ENCODE results near the gene TYW1. TPM values are rescaled to one million over a fixed set of nuclear protein-coding genes. Genes with fewer than 3 reads are reported as not detected.
"Not testable (repeated sequence)": the region's sequence is repeated elsewhere in the genome, so short reads cannot be mapped to it uniquely, and the experiment has no call there.

TYW1 gene
- total RNA-seq, 4 donors from 2014 or later = 10.7 to 14.2 (median 13.0) TPM

DNA sequence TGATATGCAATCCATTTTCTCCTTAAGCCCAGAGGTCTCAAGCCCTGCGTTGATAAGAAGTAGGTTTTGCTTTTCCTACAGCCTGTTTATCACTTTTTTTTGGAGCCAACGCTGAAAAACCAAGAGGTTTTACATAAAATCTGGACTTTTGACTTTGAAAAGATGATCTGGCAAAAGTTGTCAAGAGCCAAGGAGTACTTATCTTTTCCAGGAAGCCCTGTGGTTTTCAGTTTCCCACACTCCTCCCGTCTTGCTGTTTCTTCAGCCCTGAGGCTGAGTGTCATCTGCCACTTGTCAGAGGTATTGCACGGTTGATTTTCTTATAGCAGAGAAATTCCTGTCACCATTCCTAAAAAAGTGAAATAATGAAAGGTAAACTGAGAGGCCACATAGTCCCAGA lies 108.7 kb downstream of the TYW1 start:
- Histone ChIP-seq H3K27ac (replicated peaks in 1 of 4) (no peak overlapping the region), H3K27me3 (no peaks in the 10 kb centered on the region), H3K36me3 (peaks cover 0 to 25% (median 3%) of the 10 kb centered on the region in 4 donors), H3K4me1 (no peaks in the 10 kb centered on the region), H3K9me3 (no peaks in the 10 kb centered on the region), H3K4me3 (no peak overlapping the region)
- no peak for DNase-seq (ENCODE audit: extremely low spot score)
- no peak for TF ChIP-seq EP300 (IDR thresholded peaks at IDR 0.05)
- TF ChIP-seq POLR2A (IDR thresholded peaks at IDR 0.05; ENCODE audit: low read depth) = no peak
- TF ChIP-seq, protein P1, sequence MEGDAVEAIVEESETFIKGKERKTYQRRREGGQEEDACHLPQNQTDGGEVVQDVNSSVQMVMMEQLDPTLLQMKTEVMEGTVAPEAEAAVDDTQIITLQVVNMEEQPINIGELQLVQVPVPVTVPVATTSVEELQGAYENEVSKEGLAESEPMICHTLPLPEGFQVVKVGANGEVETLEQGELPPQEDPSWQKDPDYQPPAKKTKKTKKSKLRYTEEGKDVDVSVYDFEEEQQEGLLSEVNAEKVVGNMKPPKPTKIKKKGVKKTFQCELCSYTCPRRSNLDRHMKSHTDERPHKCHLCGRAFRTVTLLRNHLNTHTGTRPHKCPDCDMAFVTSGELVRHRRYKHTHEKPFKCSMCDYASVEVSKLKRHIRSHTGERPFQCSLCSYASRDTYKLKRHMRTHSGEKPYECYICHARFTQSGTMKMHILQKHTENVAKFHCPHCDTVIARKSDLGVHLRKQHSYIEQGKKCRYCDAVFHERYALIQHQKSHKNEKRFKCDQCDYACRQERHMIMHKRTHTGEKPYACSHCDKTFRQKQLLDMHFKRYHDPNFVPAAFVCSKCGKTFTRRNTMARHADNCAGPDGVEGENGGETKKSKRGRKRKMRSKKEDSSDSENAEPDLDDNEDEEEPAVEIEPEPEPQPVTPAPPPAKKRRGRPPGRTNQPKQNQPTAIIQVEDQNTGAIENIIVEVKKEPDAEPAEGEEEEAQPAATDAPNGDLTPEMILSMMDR (IDR thresholded peaks at IDR 0.05) = no peak
- TF ChIP-seq POLR2AphosphoS5 (IDR thresholded peaks at IDR 0.05) = no peak
- WGBS = 76% methylated on average over 4 of the region's 4 CpGs
- intact Hi-C loops (cut with DNase I) = no loop called here

DNA sequence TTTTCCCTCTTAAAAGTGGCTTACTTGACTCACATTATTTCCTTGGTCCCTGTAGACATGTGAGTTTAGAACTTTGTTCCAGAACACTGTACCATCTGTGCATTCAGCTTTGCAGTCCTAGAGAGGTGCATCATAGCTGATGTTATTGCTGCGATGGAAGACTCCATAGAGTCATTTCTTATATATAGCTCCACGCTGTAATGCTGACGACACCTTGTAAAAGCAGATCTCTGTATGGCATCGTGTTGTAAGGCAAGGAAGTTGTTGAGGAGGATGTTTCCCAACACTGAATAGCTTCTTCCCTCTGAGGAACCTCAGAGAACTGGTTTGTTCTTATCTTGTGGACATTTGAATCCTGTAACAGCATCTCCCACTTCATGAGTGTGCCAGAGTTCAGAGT lies 109.6 kb downstream of the TYW1 start:
- H3K9me3 ChIP-seq; H3K27ac ChIP-seq (replicated peaks in 1 of 4); H3K4me1 ChIP-seq; H3K4me3 ChIP-seq; intact Hi-C loops (cut with DNase I); DNase-seq (ENCODE audit: extremely low spot score); H3K27me3 ChIP-seq: not testable (repeated sequence)
- H3K36me3 ChIP-seq = peaks cover 0 to 18% (median 3%) of the 10 kb centered on the region in 4 donors
- 75% methylated on average over 3 of the region's 4 CpGs for WGBS

- H3K4me1 ChIP-seq; H3K36me3 ChIP-seq; H3K27me3 ChIP-seq; H3K9me3 ChIP-seq; intact Hi-C loops (cut with DNase I); H3K27ac ChIP-seq (replicated peaks in 1 of 4); DNase-seq (ENCODE audit: extremely low spot score); H3K4me3 ChIP-seq: not testable (repeated sequence)
- 97% methylated on average over 2 of the region's 2 CpGs for WGBS
These were observed 114.7 kb downstream of the TYW1 start for GRCh38 chr7:67111342-67111741.

GRCh38 chr7:67114483-67115246 lies 118.0 kb downstream of the TYW1 start:
- H3K27ac ChIP-seq (replicated peaks in 1 of 4); DNase-seq (ENCODE audit: extremely low spot score); H3K27me3 ChIP-seq; H3K9me3 ChIP-seq; H3K4me1 ChIP-seq; intact Hi-C loops (cut with DNase I); H3K4me3 ChIP-seq: not testable (repeated sequence)
- peaks cover 4 to 16% (median 11%) of the 10 kb centered on the region in 4 donors for H3K36me3 ChIP-seq

DNA sequence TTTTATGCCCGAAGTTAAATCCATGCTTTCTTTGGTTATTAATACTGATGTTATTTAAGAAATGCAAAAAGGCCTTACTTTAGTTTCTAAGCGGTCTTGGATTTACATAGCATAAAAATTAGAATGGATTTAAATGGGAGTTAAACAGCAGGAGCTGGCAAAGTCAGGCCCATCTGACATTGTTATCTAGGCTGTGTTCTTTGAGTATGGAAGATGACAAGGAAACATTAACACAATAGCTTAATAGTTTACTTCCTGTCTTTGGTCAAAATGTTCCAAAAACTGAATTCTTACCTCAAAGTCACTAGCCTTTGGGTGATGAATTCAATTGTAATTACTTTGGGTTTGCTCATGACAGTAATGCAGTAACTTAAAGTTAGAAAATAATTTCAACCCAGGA lies 123.9 kb downstream of the TYW1 start:
- not testable (repeated sequence) for DNase-seq (ENCODE audit: extremely low spot score)

DNA sequence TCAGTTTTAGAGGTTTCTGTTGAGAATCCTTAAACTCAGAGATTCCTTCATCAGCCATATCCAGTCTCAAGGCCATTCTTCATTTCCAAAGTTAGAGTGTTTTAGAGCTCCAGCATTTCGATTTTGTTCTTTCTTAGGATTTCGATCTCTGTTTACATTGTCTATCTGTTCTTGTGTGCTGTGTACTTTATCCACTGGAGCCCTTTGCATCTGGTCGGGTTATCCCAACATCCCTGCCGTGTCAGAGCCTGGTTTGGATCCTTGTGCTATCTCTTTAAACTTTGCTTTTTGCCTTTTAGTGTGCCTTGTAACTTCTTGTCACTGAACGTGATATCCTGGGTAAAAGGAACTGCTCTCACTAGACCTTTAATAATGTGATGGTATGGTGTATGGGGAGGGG lies 131.6 kb downstream of the TYW1 start:
- H3K9me3 ChIP-seq; H3K36me3 ChIP-seq; H3K27me3 ChIP-seq; intact Hi-C loops (cut with DNase I); DNase-seq (ENCODE audit: extremely low spot score); H3K27ac ChIP-seq (replicated peaks in 1 of 4); H3K4me3 ChIP-seq: not testable (repeated sequence)
- H3K4me1 ChIP-seq = peaks cover 7 to 11% (median 10%) of the 10 kb centered on the region in 4 donors
- WGBS = 89% methylated on average over 5 of the region's 5 CpGs

More for the DNA sequence above, 123.9 kb downstream of the TYW1 start:
- H3K36me3 ChIP-seq = peaks cover 4 to 20% (median 10%) of the 10 kb centered on the region in 4 donors
- H3K4me1 ChIP-seq; H3K9me3 ChIP-seq; H3K27ac ChIP-seq (replicated peaks in 1 of 4); intact Hi-C loops (cut with DNase I); H3K27me3 ChIP-seq; H3K4me3 ChIP-seq: not testable (repeated sequence)
- WGBS = 94% methylated on average over 2 of the region's 2 CpGs

DNA sequence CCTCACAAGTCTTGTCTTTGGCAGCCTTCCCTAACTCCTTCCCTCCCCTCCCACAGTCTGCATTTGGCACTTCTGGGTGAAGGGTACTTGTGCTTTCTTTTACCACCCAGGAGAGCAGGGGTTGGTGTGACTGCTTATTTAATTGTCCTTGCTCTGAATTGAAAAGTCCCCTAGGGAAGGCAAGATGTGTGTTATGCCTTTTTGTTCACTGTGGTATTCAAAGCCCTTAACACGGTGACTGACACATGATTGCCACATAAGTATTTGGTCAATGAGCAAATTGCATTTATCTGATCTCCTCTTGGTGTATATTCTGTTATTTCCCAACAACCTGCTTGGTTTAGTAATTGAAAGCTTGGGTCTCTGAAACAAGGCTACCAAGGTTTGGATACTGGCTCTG lies 134.1 kb downstream of the TYW1 start:
- intact Hi-C loops (cut with DNase I) = not testable (repeated sequence)
- 100% methylated on average over 1 of the region's 1 CpG for WGBS

DNA sequence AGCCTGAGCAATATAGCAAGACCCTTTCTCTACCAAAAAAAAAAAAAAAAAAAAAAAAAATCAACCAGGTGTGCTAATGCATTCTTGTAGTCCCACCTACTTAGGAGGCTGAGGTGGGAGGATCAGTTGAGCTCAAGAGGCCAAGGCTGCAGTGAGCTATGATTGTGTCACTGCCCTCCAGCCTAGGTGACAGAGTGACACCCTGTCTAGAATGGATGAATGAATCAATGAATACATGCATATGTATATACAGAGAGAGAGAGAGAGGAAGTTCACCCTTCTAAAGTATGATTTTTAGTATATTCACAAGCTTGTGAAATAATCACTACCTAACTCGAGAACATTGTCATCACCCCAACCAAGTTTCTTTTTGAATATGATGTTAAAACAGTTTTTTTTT lies 138.3 kb downstream of the TYW1 start:
- H3K9me3 ChIP-seq; H3K27me3 ChIP-seq; intact Hi-C loops (cut with DNase I); H3K4me3 ChIP-seq; H3K27ac ChIP-seq (replicated peaks in 1 of 4); H3K4me1 ChIP-seq; DNase-seq (ENCODE audit: extremely low spot score): not testable (repeated sequence)
- peaks cover 0 to 11% (median 1%) of the 10 kb centered on the region in 4 donors for H3K36me3 ChIP-seq
- WGBS = 100% methylated on average over 1 of the region's 1 CpG

More for the DNA sequence above, 134.1 kb downstream of the TYW1 start:
- H3K4me1 ChIP-seq = peaks cover 7 to 13% (median 11%) of the 10 kb centered on the region in 4 donors
- H3K27ac ChIP-seq (replicated peaks in 1 of 4); H3K4me3 ChIP-seq; DNase-seq (ENCODE audit: extremely low spot score); H3K36me3 ChIP-seq; H3K27me3 ChIP-seq; H3K9me3 ChIP-seq: not testable (repeated sequence)

DNA sequence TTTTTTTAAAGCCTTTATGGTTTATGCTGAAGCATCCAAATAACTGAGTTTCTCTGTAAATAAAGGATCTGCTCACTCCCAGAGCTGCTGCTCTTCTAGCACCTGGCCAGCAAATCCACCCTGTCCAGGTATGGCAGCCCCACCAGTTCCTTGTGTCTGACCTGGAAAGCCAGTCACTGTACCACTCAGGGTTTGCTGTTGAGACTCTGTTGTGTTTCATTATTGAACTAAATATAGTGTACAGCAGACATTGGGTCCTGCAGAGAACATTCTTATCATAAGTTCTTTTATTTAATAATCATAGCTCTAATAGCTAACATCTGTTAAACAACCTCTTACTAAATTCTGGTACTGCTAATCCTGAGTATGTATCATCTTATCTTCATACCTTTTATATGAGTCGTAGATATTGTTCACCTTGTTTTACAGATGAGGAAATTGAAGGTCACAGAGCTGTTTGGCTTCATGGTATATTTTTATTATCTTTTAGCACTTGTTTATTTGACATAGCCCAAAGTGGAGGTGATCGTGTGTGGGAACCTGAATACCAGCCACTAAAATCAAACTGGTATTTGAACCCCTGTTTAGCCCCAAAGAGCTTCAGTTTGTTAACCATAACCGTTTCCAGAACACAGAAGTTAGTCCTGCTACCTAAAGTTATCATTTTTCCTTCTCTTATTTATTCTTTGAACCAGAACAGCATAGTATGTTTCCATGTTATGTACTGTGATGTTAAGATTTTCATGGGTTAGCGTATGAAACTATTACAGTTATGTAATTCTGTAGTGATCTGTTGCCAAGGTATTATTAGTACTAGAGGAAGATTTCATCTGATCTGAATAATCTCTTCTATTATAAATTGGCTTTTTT lies 139.2 kb downstream of the TYW1 start:
- H3K27me3 ChIP-seq; H3K4me1 ChIP-seq; DNase-seq (ENCODE audit: extremely low spot score); H3K4me3 ChIP-seq; H3K9me3 ChIP-seq; H3K27ac ChIP-seq (replicated peaks in 1 of 4); intact Hi-C loops (cut with DNase I): not testable (repeated sequence)
- WGBS = 66% methylated on average over 4 of the region's 4 CpGs
- peaks cover 0 to 11% (median 1%) of the 10 kb centered on the region in 4 donors for H3K36me3 ChIP-seq

DNA sequence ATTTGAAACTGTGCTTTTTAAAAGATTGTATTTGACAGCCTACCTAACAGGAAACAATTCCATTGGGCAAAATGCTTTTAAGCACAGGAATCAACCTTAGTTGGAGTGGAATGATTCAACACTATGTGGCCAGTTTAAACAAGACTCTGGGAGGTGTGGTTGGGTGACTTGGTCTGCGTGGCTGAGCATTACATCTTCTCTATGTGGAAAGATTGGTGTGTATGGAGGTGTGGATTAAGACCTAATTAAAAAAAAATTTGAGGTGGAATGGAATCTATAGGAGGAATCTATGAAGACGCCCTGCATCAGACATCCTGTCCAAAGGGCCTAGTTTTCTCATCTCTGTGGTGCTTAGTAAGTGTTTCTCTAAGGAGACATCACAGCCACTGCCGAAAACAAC lies 140.9 kb downstream of the TYW1 start:
- H3K4me3 ChIP-seq; H3K27ac ChIP-seq (replicated peaks in 1 of 4); H3K4me1 ChIP-seq; intact Hi-C loops (cut with DNase I); H3K36me3 ChIP-seq; H3K9me3 ChIP-seq; H3K27me3 ChIP-seq; DNase-seq (ENCODE audit: extremely low spot score): not testable (repeated sequence)
- 96% methylated on average over 3 of the region's 3 CpGs for WGBS

DNA sequence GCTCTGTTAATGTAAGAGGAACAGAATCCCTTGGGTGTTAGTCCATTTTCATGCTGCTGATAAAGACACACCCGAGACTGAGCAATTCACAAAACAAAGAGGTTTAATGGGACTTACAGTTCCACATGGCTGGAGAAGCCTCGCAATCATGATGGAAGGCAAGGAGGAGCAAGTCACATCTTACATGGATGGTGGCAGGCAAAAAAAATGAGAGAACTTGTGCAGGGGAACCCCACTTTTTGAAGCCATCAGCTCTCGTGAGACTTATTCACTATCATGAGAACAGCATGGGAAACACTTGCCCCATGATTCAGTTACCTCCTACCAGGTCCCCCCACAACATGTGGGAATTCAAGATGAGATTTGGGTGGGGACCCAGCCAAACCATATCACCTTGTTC lies 143.2 kb downstream of the TYW1 start:
- intact Hi-C loops (cut with DNase I); DNase-seq (ENCODE audit: extremely low spot score); H3K36me3 ChIP-seq; H3K27ac ChIP-seq (replicated peaks in 1 of 4); H3K4me3 ChIP-seq; H3K27me3 ChIP-seq; H3K9me3 ChIP-seq; H3K4me1 ChIP-seq: not testable (repeated sequence)
- 89% methylated on average over 3 of the region's 3 CpGs for WGBS

All from esophagus muscularis mucosa (tissue), 4 donors.